GM12892 (cell line): ENCODE measurements around the gene SELPLG.

ENCODE experiments used
- POLR2A ChIP-seq: IDR thresholded peaks from 2 replicates; pipeline ENCODE4 v1.6.1; 2011; ENCODE audit warnings: low read depth, low read length, control low read depth
- POLR2AphosphoS5 ChIP-seq: IDR thresholded peaks from 2 replicates; pipeline ENCODE4 v1.6.1; 2011; ENCODE audit warnings: low read depth, low read length, control low read depth
- TAF1 ChIP-seq: IDR thresholded peaks from 2 replicates; pipeline ENCODE4 v1.6.1; 2011; ENCODE audit warnings: low read depth, mild to moderate bottlenecking, control low read depth, low read length, borderline replicate concordance

DNA sequence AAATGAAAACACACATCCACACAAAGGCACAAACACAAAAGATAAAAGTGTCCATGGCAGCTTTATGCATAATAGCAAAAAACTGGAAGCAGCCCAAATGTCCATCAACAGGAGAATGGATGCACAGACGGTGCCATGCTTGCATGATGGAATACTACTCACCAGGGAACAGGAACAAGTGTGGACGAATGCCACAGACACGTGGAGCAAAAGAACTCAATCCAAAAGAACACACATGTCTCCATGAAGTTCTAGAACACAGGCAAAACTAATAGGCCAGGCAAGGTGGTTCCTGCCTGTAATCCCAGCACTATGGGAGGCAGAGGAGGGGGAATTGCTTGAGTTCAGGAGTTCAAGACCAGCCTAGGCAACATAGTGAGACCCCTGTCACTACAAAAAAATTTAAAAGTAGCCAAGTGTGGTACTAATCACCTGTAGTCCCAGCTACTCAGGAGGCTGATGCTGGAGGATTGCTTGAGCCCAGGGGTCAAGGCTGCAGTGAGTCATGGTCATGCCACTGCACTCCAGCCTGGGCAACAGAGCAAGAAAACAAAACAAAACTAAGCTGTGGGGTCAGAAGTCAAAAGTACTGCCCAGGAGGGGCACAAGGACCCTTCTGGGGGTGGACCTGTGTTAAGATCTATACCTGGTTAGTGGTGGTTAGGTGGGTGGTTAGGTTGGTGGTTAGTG, 28.5 kb downstream of the SELPLG start:
- no peak for TF ChIP-seq TAF1
- TF ChIP-seq POLR2A = no peak
- TF ChIP-seq POLR2AphosphoS5 = no peak
